NCI-H82 treated with DMSO at 0.1 percent for 48 hours (cell line): ENCODE measurements around the gene R3HCC1L.
"Not testable (repeated sequence)": the region's sequence is repeated elsewhere in the genome, so short reads cannot be mapped to it uniquely, and the experiment has no call there.

ENCODE experiments used
- DNase-seq: peaks from one replicate; lab custom pipeline; 2025; ENCODE audit not compliant: unreplicated experiment; lab: John Stamatoyannopoulos, UW

Gene R3HCC1L

GRCh38 chr10:98128802-98129201 is 5.7 kb upstream of the R3HCC1L start:
- no peak for DNase-seq

GRCh38 chr10:98131619-98132018 is 2.8 kb upstream of the R3HCC1L start:
- no peak for DNase-seq

GRCh38 chr10:98133075-98133752 is 1.2 kb upstream of the R3HCC1L start:
- DNase-seq: not testable (repeated sequence)

GRCh38 chr10:98134117-98134430 is 383 bp upstream of the R3HCC1L start:
- no peak for DNase-seq

GRCh38 chr10:98135222-98135899 is 904 bp downstream of the R3HCC1L start:
- DNase-seq: no peak

- not testable (repeated sequence) for DNase-seq
Measured at GRCh38 chr10:98136775-98137174, 2.3 kb downstream of the R3HCC1L start.

GRCh38 chr10:98138031-98138430 is 3.6 kb downstream of the R3HCC1L start:
- DNase-seq: no peak

- no peak for DNase-seq
Measured at GRCh38 chr10:98139431-98139830, 5.0 kb downstream of the R3HCC1L start.

GRCh38 chr10:98141484-98142073 is 7.1 kb downstream of the R3HCC1L start:
- peak; percentile 48 for DNase-seq

- DNase-seq: no peak
Measured at GRCh38 chr10:98144985-98145384, 10.5 kb downstream of the R3HCC1L start.

- no peak for DNase-seq
Measured at GRCh38 chr10:98149858-98150257, 15.4 kb downstream of the R3HCC1L start.

GRCh38 chr10:98150544-98150943 is 16.1 kb downstream of the R3HCC1L start:
- DNase-seq: no peak

- not testable (repeated sequence) for DNase-seq
Measured at GRCh38 chr10:98152778-98153177, 18.3 kb downstream of the R3HCC1L start.

- DNase-seq: not testable (repeated sequence)
Measured at GRCh38 chr10:98153213-98153958, 18.9 kb downstream of the R3HCC1L start.

GRCh38 chr10:98154076-98154475 is 19.6 kb downstream of the R3HCC1L start:
- no peak for DNase-seq

- no peak for DNase-seq
Measured at GRCh38 chr10:98158576-98158975, 24.1 kb downstream of the R3HCC1L start.

GRCh38 chr10:98163941-98164340 is 29.5 kb downstream of the R3HCC1L start:
- DNase-seq: no peak

- DNase-seq: no peak
Measured at GRCh38 chr10:98167191-98167590, 32.7 kb downstream of the R3HCC1L start.

GRCh38 chr10:98168147-98168546 is 33.7 kb downstream of the R3HCC1L start:
- no peak for DNase-seq

- DNase-seq: no peak
Measured at GRCh38 chr10:98168766-98169165, 34.3 kb downstream of the R3HCC1L start.

- DNase-seq: no peak
Measured at GRCh38 chr10:98169379-98169778, 34.9 kb downstream of the R3HCC1L start.
